ENCODE results near the gene SPAG9.

SPAG9 gene

DNA sequence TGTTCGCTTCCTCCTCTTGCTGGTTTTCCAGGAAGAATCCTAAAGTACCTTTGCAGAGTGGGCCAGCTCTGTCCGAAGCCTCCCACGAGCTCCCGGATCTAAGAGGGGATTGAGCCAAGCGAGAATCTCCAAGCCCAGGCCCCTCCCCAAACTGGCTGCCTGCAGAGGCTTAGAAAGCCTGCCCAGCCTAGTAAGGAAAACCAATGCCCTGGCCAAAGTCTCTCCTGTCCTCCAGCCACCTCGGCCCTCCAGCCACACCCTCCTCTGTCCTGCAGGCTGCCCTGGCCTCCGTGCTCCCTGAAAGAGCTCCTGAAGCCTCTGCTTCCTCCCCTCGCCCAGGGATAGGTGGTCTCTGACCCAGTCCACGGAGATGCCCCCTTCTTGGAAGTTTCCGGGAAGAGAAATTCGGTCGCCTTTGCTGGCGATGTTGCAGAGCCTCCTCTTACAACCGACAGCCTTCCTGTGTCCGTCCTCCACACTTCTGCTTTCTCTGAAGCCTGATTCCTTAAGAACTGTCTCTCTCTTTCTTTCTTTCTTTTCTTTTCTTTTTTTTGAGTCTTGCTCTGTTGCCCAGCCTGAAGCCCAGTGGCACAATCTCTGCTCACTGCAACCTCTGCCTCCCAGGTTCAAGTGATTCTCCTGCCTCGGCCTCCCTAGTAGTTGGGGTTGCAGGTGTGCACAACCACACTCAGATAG is 199.6 kb downstream of the SPAG9 start:
- TF ChIP-seq CTCF (conservative IDR thresholded peaks at IDR 0.05; ENCODE audit: low read length): no peak
- H3K4me3 ChIP-seq (ENCODE audit: low read length): no peak overlapping the region
- no peak for DNase-seq (ENCODE audit: low read depth)

GRCh38 chr17:50920041-50920410 is 200.6 kb downstream of the SPAG9 start:
- no peak overlapping the region for H3K4me3 ChIP-seq (ENCODE audit: low read length)
- TF ChIP-seq CTCF (conservative IDR thresholded peaks at IDR 0.05; ENCODE audit: low read length): no peak
- no peak for DNase-seq (ENCODE audit: low read depth)

- no peak for TF ChIP-seq CTCF (conservative IDR thresholded peaks at IDR 0.05; ENCODE audit: low read length)
- no peak overlapping the region for H3K4me3 ChIP-seq (ENCODE audit: low read length)
- DNase-seq (ENCODE audit: low read depth): peak; percentile 84
Measured at GRCh38 chr17:50919321-50920040, 201.2 kb downstream of the SPAG9 start.

DNA sequence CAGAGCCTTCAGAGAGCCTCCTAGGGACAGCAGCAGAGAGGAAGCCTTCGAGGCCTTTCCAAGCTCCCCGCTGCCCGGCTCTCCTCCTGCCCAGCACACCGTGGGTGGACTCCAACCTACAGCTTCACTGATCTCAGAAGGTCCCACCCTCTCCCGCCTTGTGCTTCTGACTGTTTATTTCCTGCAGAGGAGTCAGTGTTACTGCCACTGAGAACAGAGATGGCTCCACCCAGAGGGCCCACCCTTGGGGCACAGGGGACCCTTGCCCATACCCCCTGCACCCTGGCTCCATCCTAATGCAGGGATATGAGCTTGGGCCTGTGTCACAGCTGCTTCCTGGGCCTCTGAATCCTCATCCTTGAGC is 201.8 kb downstream of the SPAG9 start:
- H3K4me3 ChIP-seq (ENCODE audit: low read length): no peak overlapping the region
- TF ChIP-seq CTCF (conservative IDR thresholded peaks at IDR 0.05; ENCODE audit: low read length): no peak
- DNase-seq (ENCODE audit: low read depth): no peak

- DNase-seq (ENCODE audit: low read depth): no peak
- no peak overlapping the region for H3K4me3 ChIP-seq (ENCODE audit: low read length)
- TF ChIP-seq CTCF (conservative IDR thresholded peaks at IDR 0.05; ENCODE audit: low read length): no peak
Measured at GRCh38 chr17:50918071-50918932, 202.4 kb downstream of the SPAG9 start.

GRCh38 chr17:50917418-50917743 is 203.3 kb downstream of the SPAG9 start:
- no peak for DNase-seq (ENCODE audit: low read depth)
- TF ChIP-seq CTCF (conservative IDR thresholded peaks at IDR 0.05; ENCODE audit: low read length): no peak
- no peak overlapping the region for H3K4me3 ChIP-seq (ENCODE audit: low read length)
